NCI-H1105 (cell line): Measurements from ENCODE around the gene PLTP.
"Not testable (repeated sequence)": the region's sequence is repeated elsewhere in the genome, so short reads cannot be mapped to it uniquely, and the experiment has no call there.

ENCODE experiments used
- DNase-seq: peaks from one replicate; lab custom pipeline; 2025; lab: John Stamatoyannopoulos, UW

Gene PLTP

DNA sequence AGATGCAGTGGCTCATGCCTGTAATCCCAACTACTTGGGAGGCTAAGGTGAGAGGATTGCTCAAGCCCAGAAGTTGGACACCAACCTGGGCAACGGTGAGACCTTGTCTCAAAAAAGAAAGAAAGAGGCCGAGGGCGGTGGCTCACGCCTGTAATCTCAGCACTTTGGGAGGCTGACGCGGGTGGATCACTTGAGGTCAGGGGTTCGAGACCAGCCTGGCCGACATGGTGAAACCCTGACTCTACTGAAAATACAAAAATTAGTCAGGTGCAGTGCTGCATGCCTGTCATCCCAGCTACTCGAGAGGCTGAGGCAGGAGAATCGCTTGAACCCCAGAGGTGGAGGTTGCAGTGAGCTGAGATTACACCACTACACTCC, 37.9 kb downstream of the PLTP start:
- not testable (repeated sequence) for DNase-seq

DNA sequence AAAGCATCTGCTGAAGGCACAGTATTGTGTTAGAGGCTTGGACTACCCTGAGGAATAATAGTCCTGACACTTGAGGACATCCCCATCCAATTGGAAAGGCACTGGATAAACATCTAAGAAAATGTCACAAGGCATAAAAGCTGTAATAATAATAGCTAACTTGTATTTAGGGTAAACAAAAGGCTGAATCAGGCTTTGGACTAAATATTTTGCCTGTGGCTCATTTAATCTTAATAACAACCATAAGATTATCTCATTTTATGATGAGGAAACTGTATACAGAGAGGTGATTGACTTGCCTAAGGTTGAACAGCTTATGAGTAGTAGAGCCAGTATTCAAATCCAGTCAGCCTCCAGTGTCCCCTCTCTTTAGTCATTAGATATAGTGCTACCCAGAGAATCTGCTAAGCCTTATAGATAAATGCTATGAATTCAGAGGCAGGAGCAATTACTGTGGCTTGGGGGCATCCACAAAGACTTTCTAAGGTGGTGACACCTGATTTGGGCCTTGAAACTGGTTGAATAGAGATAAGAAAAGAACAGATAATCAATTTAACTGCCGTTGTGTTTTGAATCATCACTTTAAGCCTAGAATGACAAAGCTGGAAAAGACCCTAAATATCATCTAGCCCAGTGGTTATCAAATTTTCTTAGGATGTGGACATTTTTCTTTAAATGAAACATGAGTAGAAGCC, 38.4 kb downstream of the PLTP start:
- no peak for DNase-seq

DNA sequence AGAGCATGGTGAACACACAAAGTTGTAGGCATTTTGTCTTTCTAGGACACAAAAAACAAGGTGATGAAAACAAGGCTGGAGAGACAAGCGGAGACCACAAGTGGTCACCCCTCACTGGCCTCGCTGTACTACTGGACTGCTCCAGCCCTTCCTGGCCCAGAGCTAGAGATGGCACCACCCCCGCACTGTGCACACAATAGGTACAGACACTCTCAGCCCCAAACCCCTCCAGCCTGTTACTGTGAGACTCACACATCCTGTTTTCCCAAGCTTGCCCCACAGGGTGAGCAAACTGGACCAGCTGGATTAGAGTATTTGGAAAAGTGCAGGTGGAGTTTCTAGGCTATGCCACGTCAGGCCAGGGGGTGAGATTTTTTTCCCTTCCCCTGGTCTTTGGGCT, 39.3 kb downstream of the PLTP start:
- DNase-seq, result no peak

DNA sequence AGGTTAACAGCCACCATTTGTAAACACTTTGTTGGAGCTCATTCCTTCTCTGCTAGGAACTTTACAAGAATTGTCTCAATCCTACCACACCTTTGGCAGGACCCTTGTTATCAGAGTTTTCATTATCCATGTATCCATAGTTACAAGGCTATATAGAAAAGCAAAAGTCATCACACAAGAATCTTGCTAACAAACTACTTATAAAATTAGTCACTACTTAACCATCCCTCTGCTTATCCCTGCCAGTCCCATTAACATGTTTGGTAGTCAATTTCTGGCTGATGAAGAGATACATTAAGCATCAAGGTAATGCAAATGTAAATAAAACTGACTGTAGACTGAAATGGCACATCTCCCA, 44.2 kb downstream of the PLTP start:
- no peak for DNase-seq

DNA sequence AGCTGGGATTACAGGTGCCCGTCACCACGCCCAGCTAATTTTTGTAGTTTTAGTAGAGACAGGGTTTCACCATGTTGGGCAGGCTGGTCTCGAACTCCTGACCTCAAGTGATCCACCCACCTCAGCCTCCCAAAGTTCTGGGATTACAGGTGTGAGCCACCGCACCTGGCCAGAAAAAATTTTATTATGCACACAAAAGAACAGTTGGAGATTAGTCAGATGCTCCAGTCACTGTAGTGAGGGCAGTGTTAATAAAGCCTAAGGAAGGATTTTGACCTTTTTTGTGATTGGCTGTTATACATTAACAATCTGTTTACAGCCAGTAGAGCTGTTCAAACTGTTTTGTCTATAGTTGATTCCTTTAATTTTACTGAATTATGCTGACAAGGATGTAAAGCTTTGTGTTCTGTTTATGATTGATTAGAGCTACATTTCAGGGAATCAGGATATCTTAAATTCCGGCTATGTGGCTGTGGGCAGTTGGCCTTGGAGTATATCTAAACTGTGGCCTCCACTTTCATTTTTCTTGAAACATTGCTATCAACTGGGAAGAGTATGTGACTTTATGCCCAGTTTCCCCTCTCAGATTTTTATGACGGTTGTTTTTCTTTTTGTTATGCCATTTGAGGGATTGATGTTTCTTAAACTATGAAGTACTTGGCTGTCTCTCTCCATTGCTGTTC, 44.7 kb downstream of the PLTP start:
- DNase-seq, result no peak

DNA sequence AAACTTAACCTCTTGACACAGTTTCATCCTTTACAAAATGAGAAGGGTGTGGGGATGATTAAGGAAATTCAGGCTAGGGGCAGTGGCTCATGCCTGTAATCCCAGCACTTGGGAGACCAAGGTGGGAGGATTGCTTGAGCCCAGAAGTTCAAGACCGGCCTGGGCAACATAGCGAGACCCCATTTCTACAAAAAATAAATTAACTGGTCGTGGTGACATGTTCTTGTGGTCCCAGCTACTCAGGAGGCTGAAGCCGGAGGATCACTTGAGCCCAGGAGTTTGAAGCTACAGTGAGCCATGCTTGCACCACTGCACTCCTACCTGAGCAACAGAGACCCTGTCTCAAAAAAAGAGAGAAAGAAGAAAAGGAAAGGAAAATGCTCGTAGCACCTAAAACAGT, 45.5 kb downstream of the PLTP start:
- DNase-seq, result no peak

DNA sequence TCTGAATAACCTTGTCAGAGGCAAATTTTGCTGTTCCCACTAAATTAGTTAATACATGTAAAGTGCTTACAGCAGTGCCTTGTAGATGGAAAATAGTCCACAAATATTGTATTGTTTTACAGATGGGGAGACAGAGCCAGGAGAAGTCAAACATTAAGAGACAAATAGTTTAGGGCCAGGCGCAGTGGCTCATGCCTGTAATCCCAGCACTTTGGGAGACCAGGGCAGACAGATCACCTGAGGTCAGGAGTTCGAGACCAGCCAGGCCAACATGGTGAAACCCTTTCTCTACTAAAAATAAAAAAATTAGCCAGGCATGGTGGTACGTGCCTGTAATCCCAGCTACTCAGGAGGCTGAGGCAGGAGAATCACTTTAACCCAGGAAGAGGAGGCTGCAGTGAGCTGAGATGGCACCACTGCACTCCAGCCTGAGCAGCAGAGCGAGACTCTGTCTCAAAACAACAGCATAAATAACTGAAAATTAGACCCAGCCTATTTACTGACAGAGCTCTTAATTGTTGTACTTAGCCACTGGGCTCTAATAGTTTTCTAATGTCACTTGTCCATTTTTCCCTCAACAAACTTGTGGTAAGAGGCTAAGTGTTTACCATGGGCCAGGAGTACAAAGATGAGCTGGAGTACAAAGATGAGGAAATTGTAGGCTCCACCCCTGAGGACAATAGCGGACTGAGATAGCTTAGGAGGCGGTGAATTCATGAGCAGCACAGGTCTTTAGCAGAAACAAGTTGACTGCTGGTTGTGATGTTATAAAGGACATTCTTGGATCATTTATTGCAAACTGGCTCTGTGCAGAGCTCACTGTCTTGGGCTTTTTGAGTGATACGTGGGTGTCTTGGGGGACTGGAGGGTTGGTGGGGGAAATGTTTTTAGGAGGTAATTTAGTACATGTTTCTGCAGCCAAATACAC, 48.1 kb downstream of the PLTP start:
- no peak for DNase-seq

DNA sequence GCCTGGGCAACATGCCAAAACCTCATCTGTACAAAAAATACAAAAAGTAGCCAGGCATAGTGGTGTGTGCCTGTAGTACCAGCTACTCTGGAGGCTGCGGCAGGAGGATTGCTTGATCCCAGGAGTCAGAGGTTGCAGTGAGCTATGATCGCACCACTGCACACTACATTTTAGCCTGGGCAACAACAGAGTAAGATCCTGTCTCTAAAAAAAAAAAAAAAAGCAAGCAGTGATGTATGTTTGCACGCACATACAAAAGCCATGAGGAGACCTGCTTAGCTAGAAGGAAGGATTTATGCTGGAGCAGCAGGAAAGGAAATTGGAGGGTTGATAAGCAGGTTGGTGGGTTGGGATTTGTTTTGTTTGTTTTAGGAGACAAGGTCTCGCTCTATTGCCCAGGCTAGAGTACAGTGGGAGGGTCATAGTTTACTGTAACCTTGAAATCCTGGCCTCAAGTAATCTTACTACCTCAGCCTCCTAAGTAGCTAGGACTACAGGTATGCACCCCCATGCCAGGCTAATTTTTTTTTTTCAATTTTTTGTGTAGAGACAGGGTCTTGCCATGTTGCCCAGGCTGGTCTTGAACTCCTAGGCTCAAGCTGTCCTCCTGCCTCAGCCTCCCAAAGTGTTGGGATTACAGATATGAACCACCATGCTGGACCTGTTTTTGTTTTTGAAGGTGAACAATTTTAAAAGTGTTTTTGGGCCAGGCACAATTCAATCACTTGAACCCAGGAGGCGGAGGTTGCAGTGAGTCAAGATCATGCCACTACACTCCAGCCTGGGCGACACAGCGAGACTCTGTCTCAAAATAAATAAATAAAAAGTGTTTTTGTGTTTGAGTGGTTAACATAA, 50.5 kb downstream of the PLTP start:
- no peak for DNase-seq

DNA sequence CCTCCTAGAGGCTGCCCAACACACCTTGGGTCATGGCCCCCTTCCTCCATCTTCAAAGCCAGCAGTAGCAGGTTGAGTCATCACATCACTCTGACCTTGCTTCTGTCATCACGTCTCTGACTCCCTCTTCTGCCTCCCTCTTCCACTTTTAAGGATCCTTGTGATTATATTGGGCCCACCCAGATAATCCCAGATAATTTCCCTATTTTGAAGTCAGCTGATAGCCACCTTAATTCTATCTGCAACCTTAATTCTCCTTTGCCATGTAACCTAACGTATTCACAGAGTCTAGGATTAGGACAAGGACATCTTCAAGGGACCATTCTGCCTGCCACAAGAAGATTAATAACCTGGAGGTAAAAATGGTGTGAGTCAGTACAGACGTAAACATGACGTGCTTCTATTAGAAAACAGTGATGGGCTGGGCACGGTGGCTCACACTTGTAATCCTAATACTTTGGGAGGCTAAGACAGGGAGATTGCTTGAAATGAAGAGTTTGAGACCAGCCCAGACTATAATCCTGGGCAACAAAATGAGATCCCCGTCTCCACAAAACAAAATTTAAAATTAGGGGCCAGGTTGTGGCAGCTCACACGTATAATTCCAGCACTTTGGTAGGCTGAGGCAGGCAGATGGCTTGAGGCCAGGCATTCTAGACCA, 51.3 kb downstream of the PLTP start:
- peak; percentile 65 for DNase-seq

DNA sequence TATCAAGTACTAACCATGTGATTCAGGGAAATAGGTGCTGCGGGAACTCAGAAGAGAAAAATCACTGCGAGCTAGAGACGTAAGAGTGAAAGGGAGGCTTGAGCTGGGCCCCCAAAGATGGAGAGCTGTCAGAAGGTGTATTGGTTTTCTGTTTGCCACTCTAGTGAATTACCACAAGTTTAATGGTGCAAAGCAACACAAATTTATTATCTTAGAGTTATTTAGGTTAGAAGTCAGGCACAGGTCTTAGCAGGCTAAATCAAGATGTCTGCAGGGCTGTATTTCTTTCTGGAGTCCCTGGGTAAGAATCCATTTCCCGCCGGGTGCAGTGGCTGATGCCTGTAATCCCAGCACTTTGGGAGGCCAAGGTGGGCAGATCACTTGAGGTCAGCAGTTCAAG, 52.0 kb downstream of the PLTP start:
- DNase-seq, result no peak

DNA sequence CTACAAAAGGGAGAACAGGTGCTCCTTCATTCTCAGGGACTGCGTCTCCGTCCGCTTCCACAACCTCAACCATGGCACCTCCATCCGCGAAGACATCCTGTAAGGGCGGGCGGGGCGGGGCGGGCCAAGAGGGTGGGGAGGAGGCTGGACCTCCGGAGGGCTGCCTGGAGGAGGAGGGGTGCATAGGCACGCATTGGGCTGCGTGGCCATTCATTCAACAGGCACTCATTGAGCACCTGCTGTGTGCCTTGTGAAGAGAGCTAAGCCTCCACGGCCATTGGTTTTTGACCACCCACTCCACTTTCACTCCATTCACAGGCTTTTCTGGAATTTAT, 54.1 kb downstream of the PLTP start:
- no peak for DNase-seq

DNA sequence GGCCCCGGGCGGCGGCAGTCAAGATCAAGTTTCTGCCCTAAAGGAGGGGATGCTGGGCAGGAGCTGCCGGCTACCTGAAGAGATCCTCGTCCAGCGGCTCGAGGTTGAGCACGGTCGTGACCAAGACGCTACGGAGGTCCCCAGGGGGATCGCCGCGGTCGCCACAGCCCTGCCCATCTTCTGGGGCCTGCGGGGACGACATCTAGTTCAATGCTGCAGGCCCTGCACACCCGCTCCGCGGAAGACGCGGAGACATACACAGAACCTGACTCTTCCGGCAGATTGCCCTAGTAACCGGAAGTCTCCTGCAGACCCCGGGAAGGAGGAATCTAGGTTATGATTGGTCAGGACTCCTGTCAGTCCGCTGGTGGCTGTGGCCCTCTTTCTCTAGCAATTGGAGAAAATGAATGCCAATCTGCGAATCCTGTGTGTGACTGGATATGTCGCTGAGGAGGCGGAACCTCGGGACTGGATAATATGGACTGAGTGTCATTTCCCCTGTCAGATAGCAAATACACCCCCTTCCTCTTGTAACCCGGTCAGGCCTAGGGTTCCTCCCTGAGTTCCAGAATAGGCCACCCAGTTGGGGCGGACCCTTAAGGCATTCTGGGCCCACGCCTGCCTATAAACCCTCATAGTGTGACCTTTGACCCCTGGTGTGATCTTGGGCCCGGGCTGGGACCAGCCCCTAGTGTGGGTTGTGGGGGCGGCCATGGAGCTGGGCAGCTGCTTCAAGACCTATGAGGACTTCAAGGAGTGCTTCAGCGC, 54.7 kb downstream of the PLTP start, which contains the start of the genes ACOT8 and ZSWIM3:
ACOT8 (minus strand) TSS at position 279 of the 768 bp plus-strand sequence; CDS start at position 202, 77 bp downstream.
ZSWIM3 (plus strand) TSS at position 501 of the 768 bp plus-strand sequence; CDS start at position 713, 212 bp downstream.
- peak; percentile 100 for DNase-seq

DNA sequence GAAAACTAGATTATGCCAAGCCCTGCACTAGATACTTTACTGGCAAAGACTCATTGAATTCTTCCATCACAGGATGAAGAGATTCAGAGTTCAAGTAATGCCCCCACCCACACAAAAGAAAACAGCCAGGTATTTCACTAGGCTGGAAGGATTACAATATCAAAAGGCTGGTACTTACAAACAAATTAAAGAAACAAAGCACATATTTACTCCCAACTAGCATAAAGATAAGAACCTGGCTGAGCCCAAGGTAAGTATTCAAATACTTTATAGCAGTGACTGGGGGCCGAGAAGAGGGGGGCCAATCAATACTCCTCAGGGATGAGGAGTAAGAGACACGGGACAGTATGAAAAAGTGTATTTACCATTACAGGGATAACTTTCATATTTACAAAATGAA, 58.5 kb downstream of the PLTP start:
- DNase-seq, result no peak

DNA sequence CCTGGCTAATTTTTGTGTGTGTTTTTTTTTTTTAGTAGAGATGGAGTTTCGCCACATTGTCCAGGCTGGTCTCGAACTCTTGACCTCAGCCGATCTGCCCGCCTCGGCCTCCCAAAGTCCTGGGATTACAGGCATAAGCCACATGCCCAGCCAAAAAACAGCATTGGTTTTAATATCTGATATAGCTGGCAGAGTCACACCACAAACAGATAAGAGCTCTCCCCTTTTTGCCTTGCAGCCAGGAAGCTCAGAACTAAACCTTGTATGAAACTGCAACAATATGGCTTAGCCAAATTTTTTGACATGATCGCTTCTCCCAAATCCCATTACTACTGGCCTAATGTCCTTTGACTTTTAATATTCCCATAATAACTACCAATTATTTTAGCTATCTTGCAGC, 59.6 kb downstream of the PLTP start:
- DNase-seq, result no peak

DNA sequence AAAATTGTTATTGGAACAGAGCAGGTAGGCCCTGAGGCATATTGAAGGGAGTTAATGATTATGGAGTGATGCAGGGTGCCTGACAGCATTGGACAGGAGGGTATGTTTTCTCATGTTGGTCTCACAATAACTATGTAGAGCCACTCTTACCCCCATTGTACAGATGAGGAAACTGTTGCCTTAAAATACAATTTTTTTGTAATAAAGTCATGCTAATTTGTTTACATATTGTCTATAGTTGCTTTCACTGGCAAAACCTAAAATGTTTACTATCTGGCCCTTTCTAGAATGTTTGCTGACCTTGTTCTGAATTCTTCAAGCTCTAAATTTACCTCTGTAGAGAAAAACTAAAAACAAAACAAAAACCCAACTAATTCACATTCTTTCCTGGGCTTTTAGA, 60.5 kb downstream of the PLTP start:
- no peak for DNase-seq

DNA sequence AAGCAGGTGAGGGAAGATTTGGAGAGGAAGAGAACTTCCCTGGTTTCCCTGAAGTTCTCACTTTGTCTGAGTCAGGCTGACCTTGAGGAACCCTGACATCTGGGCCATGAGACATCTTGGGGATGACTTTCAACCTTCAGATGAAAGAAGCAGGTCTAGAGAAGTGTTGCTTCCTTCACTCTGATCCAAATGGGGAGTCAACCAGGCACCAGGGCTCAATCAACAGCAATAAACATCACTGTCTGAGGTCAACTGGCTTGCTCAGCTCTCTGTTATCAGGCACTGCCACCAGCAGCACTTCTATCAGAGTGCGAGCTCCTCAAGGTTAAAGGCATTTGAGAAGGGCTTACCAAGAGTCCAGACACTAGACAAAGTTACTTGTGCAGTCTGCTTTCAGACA, 61.0 kb downstream of the PLTP start:
- no peak for DNase-seq

DNA sequence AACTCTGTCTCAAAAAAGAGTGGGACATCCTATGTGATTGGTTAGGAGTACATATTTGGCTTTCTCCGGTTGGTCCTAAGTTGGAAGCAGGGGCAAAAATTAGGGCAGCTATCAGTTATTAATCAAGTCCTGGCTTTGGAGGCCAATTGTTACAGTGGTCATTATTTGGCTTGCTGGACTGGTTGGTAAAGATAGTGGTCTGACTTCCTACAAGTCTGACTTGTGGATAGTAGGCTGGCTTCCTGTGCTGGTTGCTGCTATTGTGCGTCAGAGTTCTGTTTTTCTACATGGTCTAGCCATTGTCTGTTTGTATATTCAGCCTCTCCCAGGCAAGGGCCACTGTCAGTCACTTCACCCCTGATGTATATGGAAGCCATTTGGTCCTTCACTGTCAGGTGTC, 61.7 kb downstream of the PLTP start:
- no peak for DNase-seq

DNA sequence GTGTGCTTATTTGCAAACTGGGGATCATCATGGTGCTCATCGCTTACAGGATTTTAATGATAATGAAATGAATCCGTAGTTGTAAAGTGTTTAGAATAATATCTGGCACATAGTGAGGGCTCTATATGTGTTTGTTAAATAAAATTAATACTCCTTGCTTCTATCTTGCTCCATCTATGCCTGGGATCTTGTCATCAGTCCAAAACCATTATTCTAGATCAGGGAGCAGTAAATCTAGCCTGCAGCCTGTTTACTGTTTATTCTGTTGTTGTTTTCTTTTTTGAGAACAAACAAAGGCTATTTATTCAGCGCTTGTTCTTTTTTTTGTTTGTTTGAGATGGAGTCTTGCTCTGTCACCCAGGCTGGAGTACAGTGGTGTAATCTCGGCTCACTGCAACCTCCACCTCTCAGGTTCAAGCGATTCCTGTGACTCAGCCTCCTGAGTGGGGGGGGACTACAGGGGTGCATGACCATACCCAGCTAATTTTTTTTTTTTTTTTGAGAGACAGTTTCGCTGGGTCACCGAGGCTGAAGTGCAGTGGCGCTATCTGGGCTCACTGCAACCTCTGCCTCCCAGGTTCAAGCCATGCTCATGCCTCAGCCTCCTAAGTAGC, 62.9 kb downstream of the PLTP start:
- DNase-seq, result no peak
